HG03521 (cell line): Measurements from ENCODE around the gene ACD.
A peak's percentile ranks its signal among the peaks of the same experiment; 100 is the strongest.
"Not testable (repeated sequence)": the region's sequence is repeated elsewhere in the genome, so short reads cannot be mapped to it uniquely, and the experiment has no call there.

Experiments used
- ATAC-seq: cut with Tn5 transposase; IDR thresholded peaks from one replicate; pipeline ENCODE4 v1.9.1; 2021; ENCODE audit warnings: mild to moderate bottlenecking, moderate library complexity; ENCODE audit not compliant: unreplicated experiment

Gene ACD

DNA sequence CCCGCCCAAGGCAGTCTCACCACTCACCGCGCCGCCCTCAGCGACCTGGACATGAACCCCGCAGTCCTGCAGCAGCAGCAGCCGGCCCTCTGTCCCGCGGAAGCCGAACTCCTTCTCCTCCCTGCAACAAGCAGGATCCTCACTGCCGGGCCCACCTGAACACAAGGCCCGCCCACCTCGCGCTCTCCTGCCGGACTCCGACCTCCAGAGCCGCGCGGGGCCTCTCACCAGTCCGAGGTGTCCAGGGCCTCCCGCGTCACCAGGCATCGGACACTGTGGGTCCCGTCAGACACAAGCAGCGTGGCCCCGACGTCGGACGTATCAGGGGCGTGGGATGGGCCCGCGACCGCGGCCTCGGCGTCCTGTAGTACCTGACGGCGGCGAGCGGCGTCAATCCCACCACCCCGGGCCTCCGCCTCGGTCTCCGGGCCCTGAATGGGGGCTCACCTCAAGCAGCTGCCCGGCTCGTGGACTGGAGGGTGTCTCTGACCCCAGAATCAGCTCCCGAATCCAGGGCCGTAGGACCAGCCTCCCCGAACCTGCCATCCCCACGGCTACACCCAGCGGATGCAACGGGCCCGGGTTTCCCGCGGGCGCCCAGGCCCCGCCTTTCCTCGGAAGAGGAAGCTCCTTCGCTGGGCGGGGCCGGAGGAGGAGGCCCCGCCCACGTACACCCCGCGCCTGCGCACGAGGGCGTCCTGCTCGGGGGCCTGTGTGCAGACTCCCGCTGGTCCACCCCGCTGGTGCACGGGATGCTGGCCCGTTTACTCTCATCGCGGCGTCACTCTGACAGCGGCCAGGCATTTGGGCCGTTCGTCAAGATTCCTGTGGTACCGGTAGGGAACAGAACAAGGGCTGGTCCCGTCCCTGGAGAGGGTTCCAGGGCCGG is at the start of gene ACD:
Gene ACD (minus strand): TSS at position 586 of the 889 bp plus-strand sequence. CDS start 40 bp downstream, at position 546.
- peak; percentile 48 for ATAC-seq

GRCh38 chr16:67709050-67709449 is 49.0 kb upstream of the ACD start:
- no peak for ATAC-seq

DNA sequence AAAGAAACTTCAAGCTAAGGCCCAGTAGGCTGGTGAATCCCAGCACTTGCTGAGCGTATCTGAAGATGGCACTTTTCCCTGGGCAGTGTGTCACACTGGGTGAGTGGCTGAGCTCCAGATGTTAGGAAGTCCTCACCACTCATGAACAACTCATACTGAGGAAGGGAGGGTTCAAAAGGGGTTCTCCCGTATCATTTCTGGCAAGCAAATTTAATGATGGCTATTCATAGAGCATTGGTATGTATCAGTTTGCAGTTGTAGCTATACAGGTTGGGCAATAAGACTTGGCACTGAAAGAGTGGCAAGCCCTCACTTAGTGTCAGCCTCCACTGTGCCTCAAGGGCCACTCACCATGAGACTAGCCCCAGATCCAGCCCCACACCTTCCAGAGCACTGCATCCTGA is 48.3 kb upstream of the ACD start:
- no peak for ATAC-seq

DNA sequence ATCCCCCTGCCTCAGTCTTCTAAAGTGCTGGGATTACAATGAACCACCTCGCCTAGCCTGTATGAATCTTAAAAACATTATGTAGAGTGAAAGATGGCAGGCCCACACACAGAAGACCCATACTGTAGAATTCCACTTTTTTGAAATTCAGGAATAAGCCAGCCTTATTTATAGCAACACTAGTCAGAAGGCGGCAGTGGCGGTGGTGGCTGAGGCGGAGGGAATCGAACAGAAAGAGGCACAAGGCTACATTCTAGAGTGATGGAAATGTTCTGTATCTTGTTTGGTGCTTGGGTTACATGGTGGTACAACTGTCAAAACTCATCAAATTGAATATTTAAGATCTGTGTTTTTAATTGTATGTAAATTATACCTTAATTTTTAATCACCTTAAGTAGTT is 47.7 kb upstream of the ACD start:
- ATAC-seq, result no peak

DNA sequence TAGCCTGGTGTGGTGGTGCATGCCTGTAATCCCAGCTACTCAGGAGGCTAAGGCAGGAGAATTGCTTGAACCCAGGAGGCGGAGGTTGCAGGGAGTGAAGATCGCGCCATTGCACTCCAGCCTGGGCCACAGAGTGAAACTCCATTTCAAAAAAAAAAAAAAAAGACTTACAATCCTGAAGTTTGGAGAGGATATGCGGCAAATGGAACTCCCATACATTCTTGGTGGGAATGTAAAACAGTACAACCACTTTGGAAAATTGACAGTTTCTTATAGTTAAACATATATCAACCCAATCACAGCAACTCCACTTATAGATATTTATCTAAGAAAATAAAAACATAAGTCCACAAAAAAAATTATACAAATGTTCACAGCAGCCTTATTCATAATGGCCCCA is 47.1 kb upstream of the ACD start:
- ATAC-seq, result no peak

GRCh38 chr16:67704110-67704509 is 44.0 kb upstream of the ACD start:
- no peak for ATAC-seq

DNA sequence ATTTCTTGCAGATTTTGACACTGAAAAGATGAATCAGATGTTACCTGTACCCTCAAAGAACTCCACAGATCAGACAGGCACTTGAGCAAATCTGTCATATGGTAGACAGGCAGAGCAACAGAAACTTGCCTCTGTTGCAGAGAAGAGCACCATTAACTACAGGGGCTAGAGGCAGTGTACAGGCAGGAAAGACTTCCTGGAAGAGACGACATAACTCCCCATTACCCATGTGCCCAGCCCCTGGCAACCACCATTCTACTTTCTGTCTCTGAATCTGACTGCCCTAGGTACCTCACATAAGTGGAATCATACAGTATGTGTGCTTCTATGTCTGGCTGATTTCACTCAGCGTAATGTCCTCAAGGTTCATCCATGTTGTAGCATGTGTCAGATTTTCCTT is 43.6 kb upstream of the ACD start:
- no peak for ATAC-seq

DNA sequence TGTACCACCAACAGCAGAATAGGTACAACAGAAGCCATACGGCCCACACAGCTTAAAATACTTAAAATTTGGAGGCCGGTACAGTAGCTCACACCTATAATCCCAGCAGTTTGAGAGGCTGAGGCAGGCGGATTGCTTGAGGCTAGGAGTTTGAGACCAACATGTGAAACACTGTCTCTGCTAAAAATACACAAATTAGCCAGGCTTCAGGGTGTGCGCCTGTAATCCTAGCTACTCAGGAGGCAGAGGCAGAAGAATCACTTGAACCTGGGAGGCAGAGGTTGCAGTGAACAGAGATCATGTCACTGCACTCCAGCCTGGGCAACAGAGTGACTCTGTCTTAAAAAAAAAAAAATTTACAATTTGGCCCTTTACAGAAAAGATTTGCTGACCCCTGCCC is 42.1 kb upstream of the ACD start:
- ATAC-seq, result no peak

GRCh38 chr16:67701420-67701819 is 41.4 kb upstream of the ACD start:
- no peak for ATAC-seq

GRCh38 chr16:67699265-67699664 is 39.2 kb upstream of the ACD start:
- no peak for ATAC-seq

DNA sequence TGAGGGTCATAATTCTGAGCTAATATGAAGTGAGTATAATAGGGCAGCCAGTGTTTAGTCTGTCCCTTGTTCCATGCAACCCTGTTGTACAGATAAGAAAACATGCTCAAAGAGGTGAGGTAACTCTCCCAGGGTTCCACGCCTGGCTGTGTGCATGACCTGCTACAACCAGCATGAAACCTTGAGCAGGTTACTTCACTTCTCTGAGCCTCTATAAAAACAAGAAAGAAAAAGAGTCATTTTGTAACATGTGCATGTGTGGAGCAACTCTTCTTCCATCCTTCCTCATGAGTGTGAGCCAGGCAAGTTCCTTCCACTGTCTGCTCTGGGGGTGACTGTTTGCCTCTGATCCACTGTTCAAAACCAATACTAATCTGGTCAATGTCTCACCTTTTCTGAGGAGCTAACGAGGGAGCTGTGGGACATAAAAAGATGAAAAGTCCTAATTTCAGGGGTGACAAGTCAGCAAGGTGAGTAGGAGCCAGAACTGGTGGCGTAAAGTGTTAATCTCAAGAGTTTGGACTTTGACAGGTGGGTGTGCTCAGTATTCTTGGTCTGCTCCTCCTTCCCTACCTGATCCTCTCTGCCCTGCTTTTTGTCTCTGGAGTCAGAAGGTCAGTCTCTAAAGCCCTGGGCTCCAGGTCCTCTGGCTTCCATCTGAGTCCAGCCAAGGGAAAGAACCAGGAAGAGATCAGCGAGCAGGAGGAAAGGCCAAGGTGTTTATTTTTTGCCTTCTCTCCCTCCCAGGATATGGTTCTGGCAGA is 37.5 kb upstream of the ACD start:
- no peak for ATAC-seq

DNA sequence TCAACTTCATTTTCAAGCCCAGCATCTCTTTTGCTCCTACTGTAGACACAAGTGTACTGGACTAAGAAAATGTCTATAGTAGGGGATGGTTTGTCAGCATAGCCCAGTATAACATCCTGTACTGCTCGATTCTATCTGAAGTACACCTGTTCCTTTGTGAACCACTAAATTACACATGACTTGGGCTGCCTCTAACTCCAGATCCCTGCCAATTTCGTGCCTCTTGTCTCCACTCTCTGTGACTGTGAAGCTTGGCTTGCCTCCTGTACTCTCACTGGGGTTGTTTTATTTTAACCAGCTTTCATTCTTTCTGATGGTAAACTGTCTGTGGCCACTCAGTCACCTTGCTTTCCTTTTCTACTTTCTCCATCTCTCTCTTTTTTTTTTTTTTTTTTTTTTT is 34.6 kb upstream of the ACD start:
- no peak for ATAC-seq

DNA sequence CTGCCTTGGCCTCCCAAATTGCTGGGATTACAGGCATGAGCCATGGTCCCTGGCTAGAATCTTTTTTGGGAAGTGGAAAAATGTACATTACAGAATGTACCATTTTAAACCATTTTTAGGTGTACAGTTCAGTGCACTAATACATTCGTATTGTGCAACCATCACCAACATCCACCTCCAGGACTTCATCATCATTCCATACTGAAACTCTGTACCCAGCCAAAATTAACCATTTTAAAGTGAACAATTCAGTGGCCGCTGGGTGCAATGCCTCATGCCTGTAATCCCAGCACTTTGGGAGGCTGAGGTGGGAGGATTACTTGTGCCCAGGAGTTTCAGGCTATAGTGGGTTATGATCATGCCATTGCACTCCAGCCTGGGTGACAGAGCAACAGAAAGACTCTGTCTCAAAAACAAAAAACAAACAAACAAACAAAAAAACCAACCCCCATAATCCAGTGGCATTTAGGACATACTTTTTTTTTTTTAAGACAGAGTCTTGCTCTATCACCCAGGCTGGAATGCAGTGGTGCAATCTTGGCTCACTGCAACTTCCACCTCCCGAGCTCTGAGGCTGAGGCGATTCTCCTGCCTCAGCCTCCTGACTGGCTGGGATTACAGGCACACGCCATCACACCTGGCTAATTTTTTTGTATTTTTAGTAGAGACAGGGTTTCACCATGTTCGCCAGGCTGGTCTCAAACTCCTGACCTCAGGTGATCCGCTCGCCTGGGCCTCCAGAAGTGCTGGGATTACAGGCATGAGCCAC is 33.6 kb upstream of the ACD start:
- ATAC-seq, result not testable (repeated sequence)

- no peak for ATAC-seq
Measured at GRCh38 chr16:67685388-67686112, 25.5 kb upstream of the ACD start.

GRCh38 chr16:67683767-67684166 is 23.7 kb upstream of the ACD start:
- no peak for ATAC-seq

DNA sequence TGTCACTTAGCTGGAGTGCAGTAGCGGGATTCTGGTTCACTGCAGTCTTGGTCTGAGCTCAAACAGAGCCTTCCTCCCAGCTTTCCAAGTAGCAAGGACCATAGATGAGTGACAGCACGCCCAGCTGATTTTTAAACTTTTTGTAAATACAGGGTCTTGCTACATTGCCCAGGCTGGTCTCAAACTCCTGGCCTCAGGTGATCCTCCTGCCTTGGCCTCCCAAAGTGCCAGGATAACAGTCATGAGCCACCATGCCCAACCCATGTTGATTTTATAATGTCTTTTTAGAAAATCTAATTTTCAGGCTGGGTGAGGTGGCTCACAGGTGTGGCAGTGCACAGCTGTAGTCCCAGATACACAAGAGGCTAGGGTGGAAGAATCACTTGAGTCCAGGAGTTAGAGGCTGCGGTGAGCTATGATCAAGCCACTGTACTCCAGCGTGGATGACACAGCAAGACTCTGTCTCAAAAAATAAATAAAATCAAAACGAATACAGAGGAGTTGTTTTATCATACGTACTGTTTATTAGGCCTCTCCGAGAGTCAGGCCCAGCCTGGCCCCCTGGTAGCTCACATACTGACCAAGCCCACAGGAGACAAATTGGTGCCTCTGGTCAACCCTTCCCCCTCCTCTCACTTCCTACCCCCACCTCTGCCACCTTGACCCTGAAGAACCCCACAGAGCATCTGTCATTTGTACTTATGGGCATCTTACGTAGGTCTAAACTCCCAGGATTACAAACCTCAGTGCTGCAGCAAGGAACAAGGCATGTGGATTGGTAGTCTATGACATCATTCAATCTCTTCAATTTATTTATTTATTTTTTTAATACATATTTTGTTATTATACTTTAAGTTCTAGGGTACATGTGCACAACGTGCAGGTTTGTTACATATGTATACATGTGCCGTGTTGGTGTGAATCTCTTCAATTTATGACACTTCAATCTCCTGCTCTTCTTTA is 20.2 kb upstream of the ACD start:
- ATAC-seq, result no peak

DNA sequence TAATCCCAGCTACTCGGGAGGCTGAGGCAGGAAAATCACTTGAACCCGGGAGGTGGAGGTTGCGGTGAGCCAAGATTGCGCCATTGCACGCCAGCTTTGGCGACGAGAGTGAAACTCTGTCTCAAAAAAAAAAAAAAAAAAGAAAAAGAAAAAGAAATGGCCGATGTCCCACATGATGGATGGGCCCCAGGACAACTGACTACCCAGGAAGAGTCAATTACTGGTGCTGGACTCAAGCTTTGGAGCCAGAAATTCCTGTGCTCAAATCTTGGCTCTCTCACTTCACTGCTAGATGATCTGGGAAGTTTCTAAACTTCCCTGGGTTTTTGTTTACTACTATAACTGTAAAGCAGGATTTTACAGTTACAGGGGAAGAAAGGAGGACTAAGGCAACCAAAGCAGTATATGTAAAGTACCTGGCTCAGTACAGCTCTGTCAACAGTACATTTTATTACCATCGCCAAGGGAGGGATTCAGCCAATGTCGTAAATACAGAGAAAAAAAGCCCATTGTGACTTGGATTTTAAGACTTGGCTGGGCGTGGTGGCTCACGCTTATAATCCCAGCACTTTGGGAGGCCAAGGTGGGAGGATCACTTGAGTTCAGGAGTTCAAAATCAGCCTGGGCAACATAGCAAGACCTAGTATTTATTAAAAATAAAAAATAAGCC is 18.4 kb upstream of the ACD start:
- ATAC-seq, result no peak

GRCh38 chr16:67677712-67678111 is 17.7 kb upstream of the ACD start:
- ATAC-seq, result no peak

GRCh38 chr16:67676939-67677338 is 16.9 kb upstream of the ACD start:
- no peak for ATAC-seq
